Endothelial cell (in vitro differentiated cells): Measurements from ENCODE around the gene XPC. TPM values are rescaled to one million over a fixed set of nuclear protein-coding genes. Genes with fewer than 3 reads are reported as not detected.
"Not testable (repeated sequence)": the region's sequence is repeated elsewhere in the genome, so short reads cannot be mapped to it uniquely, and the experiment has no call there.

ENCODE experiments used
- DNase-seq: peaks from one replicate; pipeline ENCODE4 v3.0.0; 2021; ENCODE audit warnings: low spot score
- H3K27ac Mint-ChIP-seq: one replicate; pipeline ENCODE4 v1.8.0; 2021; ENCODE audit warnings: mixed read lengths, inconsistent platforms; ENCODE audit not compliant: unreplicated experiment
- H3K27me3 Mint-ChIP-seq: one replicate; pipeline ENCODE4 v1.8.0; 2021; ENCODE audit warnings: mild to moderate bottlenecking, moderate library complexity, mixed read lengths, inconsistent platforms; ENCODE audit not compliant: unreplicated experiment
- H3K36me3 Mint-ChIP-seq: one replicate; pipeline ENCODE4 v1.8.0; 2021; ENCODE audit warnings: mild to moderate bottlenecking, low read depth, mixed read lengths, inconsistent platforms; ENCODE audit not compliant: unreplicated experiment
- H3K4me1 Mint-ChIP-seq: one replicate; pipeline ENCODE4 v1.8.0; 2021; ENCODE audit warnings: mild to moderate bottlenecking, mixed read lengths, inconsistent platforms; ENCODE audit not compliant: unreplicated experiment
- H3K4me3 Mint-ChIP-seq: one replicate; pipeline ENCODE4 v1.8.0; 2021; ENCODE audit warnings: mild to moderate bottlenecking, mixed read lengths, inconsistent platforms; ENCODE audit not compliant: unreplicated experiment
- H3K9me3 Mint-ChIP-seq: one replicate; pipeline ENCODE4 v1.8.0; 2021; ENCODE audit warnings: mixed read lengths, inconsistent platforms; ENCODE audit not compliant: unreplicated experiment
- total RNA-seq: library from RNA; stranded (reverse); fragmentation: NEBNext Ultra II Directional; extraction: Animal tissue kit (Norgen Biotek cat#: 25700); gene quantifications from one replicate; pipeline ENCODE4 v1.2.1, GENCODE V29; 2021; ENCODE audit not compliant: unreplicated experiment
- TF ChIP-seq, protein P1 (sequence below): fragments of 200-600 bp; sonication (generic); IDR thresholded peaks from one replicate; pipeline ENCODE4 v1.5.0; 2021; ENCODE audit warnings: antibody characterized with exemption; ENCODE audit not compliant: unreplicated experiment

The XPC gene
- total RNA-seq, 1 donor from 2014 or later: 35.6 TPM

DNA sequence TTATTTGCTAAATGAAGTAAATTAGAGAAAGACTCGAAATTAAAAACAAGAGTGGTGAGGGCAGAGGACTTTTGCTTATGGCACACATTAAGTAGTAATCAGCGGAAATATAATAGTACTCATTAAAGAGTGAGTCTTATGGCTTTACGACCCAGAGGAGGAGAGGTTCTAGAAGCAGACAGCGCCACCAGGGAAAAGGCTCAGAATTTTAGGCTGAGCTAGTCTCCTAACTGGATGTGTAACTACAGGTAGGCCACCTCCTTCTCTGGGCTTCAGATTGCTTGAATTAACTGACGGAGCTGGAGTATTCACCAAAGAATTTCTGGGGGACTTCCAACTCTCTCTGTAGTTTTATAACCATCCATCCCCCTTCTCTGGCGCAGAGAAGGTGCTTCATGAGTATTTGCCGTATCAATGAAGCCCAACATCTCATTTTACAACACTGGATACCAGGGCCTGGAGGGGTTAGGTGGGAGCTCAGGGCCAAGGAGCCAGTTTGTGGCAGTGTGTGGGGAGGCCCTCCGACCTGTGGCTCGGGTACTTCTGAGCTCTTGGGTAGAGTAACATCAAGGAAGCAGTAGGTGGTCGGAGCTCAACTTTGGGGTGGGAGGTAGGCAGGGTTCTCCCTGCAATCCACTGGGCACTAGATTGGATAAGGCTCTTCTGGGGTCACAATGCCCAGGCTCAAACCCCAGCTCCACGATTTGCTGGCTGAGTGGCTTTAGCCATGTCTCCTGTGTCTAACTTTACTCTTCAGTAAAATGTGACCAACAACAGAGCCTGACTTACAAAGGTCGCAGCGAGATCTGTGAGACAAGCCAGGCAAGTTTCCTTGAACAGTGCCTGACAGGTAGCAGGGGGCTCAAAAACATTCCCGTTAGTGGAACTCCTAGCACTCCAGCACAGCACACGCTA, 54.8 kb downstream of the XPC start:
- Mint-ChIP-seq H3K4me1 (peaks cover 43% of the 10 kb centered on the region), H3K4me3 (peak overlapping the region; percentile 93), H3K27me3 (peaks cover 13% of the 10 kb centered on the region), H3K27ac (peak overlapping the region; percentile 57), H3K9me3 (no peaks in the 10 kb centered on the region), H3K36me3 (peaks cover 28% of the 10 kb centered on the region)
- TF ChIP-seq, protein P1, sequence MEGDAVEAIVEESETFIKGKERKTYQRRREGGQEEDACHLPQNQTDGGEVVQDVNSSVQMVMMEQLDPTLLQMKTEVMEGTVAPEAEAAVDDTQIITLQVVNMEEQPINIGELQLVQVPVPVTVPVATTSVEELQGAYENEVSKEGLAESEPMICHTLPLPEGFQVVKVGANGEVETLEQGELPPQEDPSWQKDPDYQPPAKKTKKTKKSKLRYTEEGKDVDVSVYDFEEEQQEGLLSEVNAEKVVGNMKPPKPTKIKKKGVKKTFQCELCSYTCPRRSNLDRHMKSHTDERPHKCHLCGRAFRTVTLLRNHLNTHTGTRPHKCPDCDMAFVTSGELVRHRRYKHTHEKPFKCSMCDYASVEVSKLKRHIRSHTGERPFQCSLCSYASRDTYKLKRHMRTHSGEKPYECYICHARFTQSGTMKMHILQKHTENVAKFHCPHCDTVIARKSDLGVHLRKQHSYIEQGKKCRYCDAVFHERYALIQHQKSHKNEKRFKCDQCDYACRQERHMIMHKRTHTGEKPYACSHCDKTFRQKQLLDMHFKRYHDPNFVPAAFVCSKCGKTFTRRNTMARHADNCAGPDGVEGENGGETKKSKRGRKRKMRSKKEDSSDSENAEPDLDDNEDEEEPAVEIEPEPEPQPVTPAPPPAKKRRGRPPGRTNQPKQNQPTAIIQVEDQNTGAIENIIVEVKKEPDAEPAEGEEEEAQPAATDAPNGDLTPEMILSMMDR: no peak
- DNase-seq: no peak

DNA sequence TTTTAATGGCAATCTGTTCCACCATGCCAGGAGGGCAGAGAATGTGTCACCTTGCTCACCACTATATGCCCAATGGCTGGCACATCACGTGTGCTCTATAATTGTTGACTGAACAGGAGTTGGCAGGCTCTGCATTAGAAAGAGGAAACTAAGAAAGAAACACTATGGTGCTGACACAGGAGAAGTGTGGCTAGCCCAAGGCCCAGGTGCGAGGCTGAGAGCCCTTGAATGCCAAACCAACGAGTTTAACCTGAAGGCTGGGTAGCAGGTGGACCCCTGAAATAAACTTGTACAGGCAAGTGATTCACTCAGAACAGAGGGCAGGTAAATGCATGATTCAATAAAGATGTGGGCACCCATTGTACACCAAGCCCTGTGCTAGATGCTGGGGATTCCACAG, 56.1 kb downstream of the XPC start:
- Mint-ChIP-seq H3K9me3 (no peaks in the 10 kb centered on the region), H3K27ac (no peak overlapping the region), H3K4me1 (peaks cover 43% of the 10 kb centered on the region), H3K27me3 (peaks cover 11% of the 10 kb centered on the region), H3K36me3 (peaks cover 21% of the 10 kb centered on the region), H3K4me3 (peak overlapping the region; percentile 66)
- DNase-seq: no peak
- TF ChIP-seq, protein P1: no peak

DNA sequence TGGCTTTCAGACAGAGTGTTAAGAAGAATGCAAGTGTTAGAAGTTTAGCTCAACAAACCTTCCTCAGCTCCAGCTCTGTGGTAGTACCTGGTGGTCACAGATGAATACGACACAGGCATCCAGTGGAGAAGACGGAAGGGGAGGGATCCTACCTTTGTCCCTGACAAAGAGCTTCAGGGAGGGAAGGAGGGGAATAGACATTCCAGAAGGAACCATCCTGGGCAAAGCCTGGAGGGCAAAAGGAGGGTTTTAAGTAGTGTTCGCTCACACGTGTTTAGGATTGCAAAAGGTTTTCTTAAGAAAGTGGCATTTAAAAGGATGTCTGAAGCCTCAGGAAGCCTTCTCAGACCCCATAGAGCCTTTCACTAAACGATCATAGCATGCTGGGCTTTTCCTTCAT, 56.5 kb downstream of the XPC start:
- Mint-ChIP-seq H3K4me1 (peaks cover 43% of the 10 kb centered on the region), H3K27me3 (peaks cover 10% of the 10 kb centered on the region), H3K4me3 (no peak overlapping the region), H3K9me3 (no peaks in the 10 kb centered on the region), H3K27ac (no peak overlapping the region), H3K36me3 (peaks cover 21% of the 10 kb centered on the region)
- TF ChIP-seq, protein P1: no peak
- no peak for DNase-seq

DNA sequence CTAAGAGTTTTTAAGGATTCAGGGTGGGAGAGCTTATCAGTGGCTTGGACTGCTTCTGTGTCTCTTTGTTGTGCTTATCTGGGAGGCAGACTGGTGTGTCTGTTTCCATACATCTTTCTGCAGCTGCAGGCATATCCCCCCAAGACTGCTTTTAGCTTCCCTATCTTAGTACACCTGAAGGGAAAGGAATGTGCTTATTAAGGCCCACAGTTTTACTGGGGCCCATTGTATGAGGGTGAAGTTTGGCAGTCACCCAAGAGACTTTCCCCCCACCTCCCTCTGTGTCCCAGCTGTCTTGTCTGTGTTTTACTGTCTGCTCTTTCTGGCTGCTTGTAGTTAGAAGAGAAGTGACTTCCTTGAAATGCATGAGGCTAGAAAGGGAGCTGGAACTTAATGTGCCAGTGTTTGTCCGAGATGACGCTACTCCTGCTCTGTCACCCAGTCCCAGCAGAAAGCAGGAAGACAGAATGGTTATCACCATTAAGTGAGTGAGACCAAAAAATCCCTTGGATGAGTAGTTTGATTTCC, 57.4 kb downstream of the XPC start:
- Mint-ChIP-seq H3K36me3 (peaks cover 21% of the 10 kb centered on the region), H3K4me1 (peaks cover 38% of the 10 kb centered on the region)
- not testable (repeated sequence) for DNase-seq, H3K27me3 Mint-ChIP-seq, H3K4me3 Mint-ChIP-seq, H3K9me3 Mint-ChIP-seq, H3K27ac Mint-ChIP-seq

DNA sequence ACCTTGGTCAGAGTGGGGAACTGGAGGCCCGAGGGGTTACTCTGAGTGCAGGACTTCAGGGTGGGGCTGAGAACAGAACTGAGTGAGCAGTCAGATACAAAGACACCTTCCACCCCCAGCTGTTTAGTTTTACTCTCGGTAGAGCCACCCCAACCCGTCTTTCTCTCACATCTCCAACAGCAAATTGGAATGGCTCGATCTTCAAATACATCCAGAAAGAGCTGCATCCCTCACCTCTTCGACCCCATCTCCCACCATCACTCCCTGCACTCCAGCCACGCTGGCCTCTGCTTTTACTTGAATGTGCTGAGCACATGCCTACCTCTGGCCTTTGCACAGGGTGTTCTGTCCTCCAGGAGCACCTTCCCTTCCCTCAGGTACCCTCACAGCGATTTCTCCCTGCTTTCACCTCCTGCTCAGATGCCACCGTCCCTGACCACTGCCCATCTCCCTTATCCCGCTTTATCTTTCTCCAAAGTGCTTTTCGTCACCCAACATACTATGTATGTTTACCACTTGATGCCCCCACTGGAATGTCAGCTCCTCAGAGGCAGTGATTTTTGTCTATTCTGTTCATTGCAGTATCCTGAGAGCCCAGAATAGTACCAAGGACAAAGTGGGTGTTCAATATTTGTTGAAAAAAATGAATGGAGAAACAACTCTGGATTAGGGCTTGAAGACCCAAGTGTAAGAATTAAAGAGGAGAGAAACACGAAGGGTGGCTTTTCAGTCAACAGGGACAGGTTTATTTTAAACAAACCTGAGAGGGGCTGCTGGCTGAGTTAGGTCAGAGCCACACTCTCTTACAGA, 58.1 kb downstream of the XPC start:
- no peak overlapping the region for H3K4me3 Mint-ChIP-seq
- DNase-seq: no peak
- no peaks in the 10 kb centered on the region for H3K9me3 Mint-ChIP-seq
- H3K36me3 Mint-ChIP-seq: peaks cover 21% of the 10 kb centered on the region
- peaks cover 33% of the 10 kb centered on the region for H3K4me1 Mint-ChIP-seq
- no peak overlapping the region for H3K27ac Mint-ChIP-seq
- TF ChIP-seq, protein P1: no peak
- H3K27me3 Mint-ChIP-seq: peaks cover 8% of the 10 kb centered on the region
